Psoas muscle (tissue), 8 donors: Measurements from ENCODE around the gene ASIC4. TPM values are rescaled to one million over a fixed set of nuclear protein-coding genes. Genes with fewer than 3 reads are reported as not detected.

ENCODE experiments used
- ATAC-seq, 4 donors: fragments of 200-7000 bp; cut with Tn5 transposase; one replicate each; pipeline ENCODE4 v1.9.1; 2020; ENCODE audit warnings: moderate library complexity in 3 of 4, mild to moderate bottlenecking in 2 of 4
- DNase-seq, 2 donors: peaks; one replicate each; pipeline ENCODE4 v3.0.0-alpha.2; 2020
- H3K27ac ChIP-seq: fragments of 200-600 bp; one replicate; pipeline ENCODE4 v1.8.0; 2022
- H3K27me3 ChIP-seq, 3 donors: fragments of 200-600 bp in 1 of 3; one replicate each; pipeline versions ENCODE4 v1.6.1 to v1.8.0; 2013 to 2022; ENCODE audit warnings: low read length in 2 of 3, mild to moderate bottlenecking in 2 of 3, moderate library complexity in 1 of 3; ENCODE audit not compliant: insufficient read depth in 3 of 3
- H3K36me3 ChIP-seq, 2 donors: fragments of 200-600 bp in 1 of 2; one replicate each; pipeline versions ENCODE4 v1.6.1 to v1.8.0; 2013 to 2022; ENCODE audit warnings: low read depth in 1 of 2, mild to moderate bottlenecking in 1 of 2, moderate library complexity in 1 of 2; ENCODE audit not compliant: insufficient read depth in 1 of 2
- H3K4me1 ChIP-seq: fragments of 200-600 bp; one replicate; pipeline ENCODE4 v1.8.0; 2022
- H3K4me3 ChIP-seq: fragments of 200-600 bp; one replicate; pipeline ENCODE4 v1.8.0; 2022; ENCODE audit warnings: mild to moderate bottlenecking
- H3K9me3 ChIP-seq: fragments of 200-600 bp; one replicate; pipeline ENCODE4 v1.8.0; 2022
- WGBS, 3 donors: extraction: QIAGEN DNeasy Blood & Tissue Kit; methylation state at CpG; one replicate each; pipeline versions ENCODE4 v1.1.6 to v1.1.7; 2013; 5-methylcytosine and 5-hydroxymethylcytosine counted together
- intact Hi-C, 2 donors: fragments of 100-400 bp; cut with DNase I; formaldehyde crosslinking; loops; one replicate each; pipeline versions ENCODE4 v1.11.0 to v1.14.2; 2022
- polyA plus RNA-seq, 3 donors: library from polyadenylated mRNA; stranded (reverse); fragments of 200-250 nt; gene quantifications; one replicate each; pipeline ENCODE4 v1.2.3, GENCODE V29; 2013
- total RNA-seq, 4 donors: library from RNA; stranded (reverse); fragmentation: NEBNext Ultra II Directional in 2 of 4; extraction: Animal tissue kit (Norgen Biotek cat#: 25700) in 2 of 4; gene quantifications; one replicate each; pipeline versions ENCODE4 v1.2.1 to v1.2.4, GENCODE V29; 2021 to 2023
- TF ChIP-seq, protein P1 (sequence below): fragments of 200-600 bp; IDR thresholded peaks from one replicate; pipeline ENCODE4 v1.8.0; 2022; ENCODE audit warnings: antibody characterized with exemption
- donor health status: healthy with polysubstance abuse.
- donor health status: DM: no; HTN: no; CAD: no; lungs with moderate emphysema.
- donor health status: Bipolar disorder and iron deficiency.
- donor health status: healthy.
- donor health status: DM: yes; HTN: yes; CAD: no.
- donor health status: DM: no; HTN: no; CAD: no.
- donor health status: DM: no; HTN: no; CAD: no.
- donor health status: DM: yes; HTN: yes; CAD: no.

ASIC4 gene
- total and polyA plus RNA-seq, 7 donors: 0.03 to 0.34 (median 0.26) TPM; not detected in 3

DNA sequence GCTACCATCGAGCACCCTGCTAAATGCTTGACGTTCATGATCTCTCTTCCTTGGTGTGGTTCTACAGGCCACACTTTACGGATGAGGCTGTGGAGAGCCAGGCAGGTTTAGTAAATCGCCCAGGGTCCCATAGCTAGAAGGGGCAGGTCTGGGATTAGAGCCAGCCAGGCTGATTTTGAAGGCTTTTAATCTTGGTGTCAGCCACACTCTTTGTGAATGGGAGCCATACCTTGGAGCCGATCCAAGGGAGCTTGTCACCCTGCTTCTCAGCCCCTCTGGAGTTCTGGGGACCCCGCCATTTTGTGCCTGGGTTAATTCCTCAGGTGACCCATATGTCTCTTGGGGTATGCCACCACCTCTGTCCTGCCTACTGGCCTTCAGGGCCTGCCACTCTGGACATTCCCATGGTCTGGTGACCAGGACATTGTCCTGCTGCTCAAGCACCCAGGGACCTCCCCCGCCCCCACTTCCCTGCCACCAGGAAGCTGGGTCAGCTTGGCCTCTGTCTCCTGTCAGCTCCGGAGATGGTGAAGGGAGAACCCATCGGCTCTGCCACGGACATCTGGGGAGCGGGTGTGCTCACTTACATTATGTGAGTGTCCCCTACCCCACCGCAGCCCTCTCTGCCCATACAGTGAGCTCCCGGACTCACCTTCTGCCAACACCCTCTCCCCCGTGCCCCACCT, 22.9 kb upstream of the ASIC4 start:
- no peak for DNase-seq
- H3K36me3 ChIP-seq: peaks cover 0 to 62% of the 10 kb centered on the region in 2 donors
- H3K4me1 ChIP-seq: peaks cover 15% of the 10 kb centered on the region
- H3K9me3 ChIP-seq: no peaks in the 10 kb centered on the region
- WGBS, 3 donors: 77 to 85% (median 81%) methylated on average over 14 of the region's 14 CpGs
- intact Hi-C loops: no loop called here
- TF ChIP-seq, protein P1, sequence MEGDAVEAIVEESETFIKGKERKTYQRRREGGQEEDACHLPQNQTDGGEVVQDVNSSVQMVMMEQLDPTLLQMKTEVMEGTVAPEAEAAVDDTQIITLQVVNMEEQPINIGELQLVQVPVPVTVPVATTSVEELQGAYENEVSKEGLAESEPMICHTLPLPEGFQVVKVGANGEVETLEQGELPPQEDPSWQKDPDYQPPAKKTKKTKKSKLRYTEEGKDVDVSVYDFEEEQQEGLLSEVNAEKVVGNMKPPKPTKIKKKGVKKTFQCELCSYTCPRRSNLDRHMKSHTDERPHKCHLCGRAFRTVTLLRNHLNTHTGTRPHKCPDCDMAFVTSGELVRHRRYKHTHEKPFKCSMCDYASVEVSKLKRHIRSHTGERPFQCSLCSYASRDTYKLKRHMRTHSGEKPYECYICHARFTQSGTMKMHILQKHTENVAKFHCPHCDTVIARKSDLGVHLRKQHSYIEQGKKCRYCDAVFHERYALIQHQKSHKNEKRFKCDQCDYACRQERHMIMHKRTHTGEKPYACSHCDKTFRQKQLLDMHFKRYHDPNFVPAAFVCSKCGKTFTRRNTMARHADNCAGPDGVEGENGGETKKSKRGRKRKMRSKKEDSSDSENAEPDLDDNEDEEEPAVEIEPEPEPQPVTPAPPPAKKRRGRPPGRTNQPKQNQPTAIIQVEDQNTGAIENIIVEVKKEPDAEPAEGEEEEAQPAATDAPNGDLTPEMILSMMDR: no peak
- H3K27me3 ChIP-seq: no peaks in the 10 kb centered on the region
- H3K4me3 ChIP-seq: no peak overlapping the region
- no peak for ATAC-seq
- H3K27ac ChIP-seq: peak overlapping the region; percentile 66

DNA sequence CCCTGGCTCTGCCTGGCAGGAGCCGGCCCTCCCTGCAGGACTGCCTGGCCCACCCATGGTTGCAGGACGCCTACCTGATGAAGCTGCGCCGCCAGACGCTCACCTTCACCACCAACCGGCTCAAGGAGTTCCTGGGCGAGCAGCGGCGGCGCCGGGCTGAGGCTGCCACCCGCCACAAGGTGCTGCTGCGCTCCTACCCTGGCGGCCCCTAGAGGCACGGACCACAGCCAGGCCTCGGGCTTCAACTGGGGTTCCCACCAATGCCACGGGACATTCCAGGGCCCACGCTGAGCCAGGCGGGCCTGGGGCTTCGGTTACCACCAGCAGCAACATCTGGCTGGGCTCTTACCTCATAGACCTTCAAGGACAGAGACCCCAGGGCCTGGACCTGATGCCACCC, 21.7 kb upstream of the ASIC4 start:
- no peak for DNase-seq
- Histone ChIP-seq H3K27me3 (no peaks in the 10 kb centered on the region), H3K4me3 (no peak overlapping the region), H3K9me3 (no peaks in the 10 kb centered on the region), H3K4me1 (peaks cover 26% of the 10 kb centered on the region), H3K27ac (no peak overlapping the region), H3K36me3 (peaks cover 0 to 56% of the 10 kb centered on the region in 2 donors)
- TF ChIP-seq, protein P1: no peak
- ATAC-seq: no peak
- 64 to 72% (median 66%) methylated on average over 20 of the region's 20 CpGs for WGBS, 3 donors
- intact Hi-C loops: no loop called here

DNA sequence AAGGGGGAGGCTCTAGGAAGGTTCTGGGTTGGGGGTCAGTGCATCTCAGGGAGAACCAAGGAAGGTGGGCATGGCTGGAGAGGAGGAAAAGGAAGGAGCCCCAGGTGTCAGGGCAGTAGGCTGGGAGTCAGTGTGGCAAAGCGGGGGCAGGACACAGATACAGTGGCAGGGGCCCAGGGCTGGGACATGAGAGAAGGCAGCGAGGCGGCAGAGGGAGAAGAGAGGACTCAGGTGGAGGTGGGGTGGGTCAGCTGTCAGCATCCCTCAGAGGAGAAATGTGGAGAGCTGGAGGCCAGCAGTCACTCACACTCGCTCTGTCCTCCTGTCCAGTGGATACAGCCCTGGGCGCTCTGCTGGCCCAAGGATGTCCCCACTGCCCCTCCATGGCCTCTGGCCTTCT, 21.2 kb upstream of the ASIC4 start:
- H3K9me3 ChIP-seq: no peaks in the 10 kb centered on the region
- DNase-seq: no peak
- TF ChIP-seq, protein P1: no peak
- H3K27ac ChIP-seq: no peak overlapping the region
- intact Hi-C loops: no loop called here
- peaks cover 29% of the 10 kb centered on the region for H3K4me1 ChIP-seq
- WGBS, 3 donors: 81 to 95% (median 83%) methylated on average over 5 of the region's 5 CpGs
- no peak for ATAC-seq
- H3K36me3 ChIP-seq: peaks cover 0 to 51% of the 10 kb centered on the region in 2 donors
- H3K4me3 ChIP-seq: no peak overlapping the region
- no peaks in the 10 kb centered on the region for H3K27me3 ChIP-seq

DNA sequence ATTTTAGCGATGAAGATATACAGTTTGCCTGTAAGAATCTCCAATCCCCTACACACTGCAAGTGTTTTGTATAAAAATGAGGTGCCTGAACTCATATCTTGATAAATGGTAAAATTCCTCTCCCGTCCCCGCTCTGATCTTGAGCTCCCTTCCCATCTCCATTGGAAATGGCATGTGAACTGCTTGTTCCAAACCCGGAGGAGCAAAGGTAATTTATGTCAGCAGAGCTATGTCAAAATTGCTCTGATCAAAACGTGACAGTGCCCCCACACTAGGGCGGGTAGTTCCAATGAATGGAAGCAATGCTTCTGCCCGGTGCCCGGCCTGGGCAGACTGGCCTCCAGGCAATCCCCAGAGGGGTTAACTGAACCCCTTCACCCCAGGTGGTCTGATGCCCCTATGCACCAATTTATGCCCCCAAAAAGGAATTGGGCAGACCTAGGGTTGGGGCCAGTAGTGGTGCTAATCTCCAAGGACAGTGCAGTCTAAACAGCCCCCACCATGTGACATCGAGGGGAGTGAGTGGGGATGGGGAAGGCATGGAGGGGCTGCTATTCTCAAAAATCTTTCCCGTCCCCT, 19.2 kb upstream of the ASIC4 start:
- no peak overlapping the region for H3K4me3 ChIP-seq
- intact Hi-C loops: loop anchor here in 1 of 2 donors (2.0 kb wide), 1 partner anchor 36 kb away; no protein-coding TSS in a partner anchor
- 15 to 28% (median 18%) methylated on average over 10 of the region's 10 CpGs for WGBS, 3 donors
- TF ChIP-seq, protein P1: no peak
- peaks cover 39% of the 10 kb centered on the region for H3K4me1 ChIP-seq
- DNase-seq: no peak
- H3K9me3 ChIP-seq: no peaks in the 10 kb centered on the region
- H3K36me3 ChIP-seq: peaks cover 0 to 32% of the 10 kb centered on the region in 2 donors
- ATAC-seq: no peak
- H3K27ac ChIP-seq: peak overlapping the region; percentile 91
- no peaks in the 10 kb centered on the region for H3K27me3 ChIP-seq
